ENCODE measurements around the gene OPN3. TPM values are rescaled to one million over a fixed set of nuclear protein-coding genes. Genes with fewer than 3 reads are reported as not detected.

OPN3 gene
- total and polyA plus RNA-seq, 4 donors: 11.3 to 19.1 (median 15.5) TPM

- peak; percentile 59 for DNase-seq (ENCODE audit: low spot score)
- no peaks in the 10 kb centered on the region for H3K9me3 ChIP-seq (ENCODE audit: control insufficient read depth in 4 of 4, low read length in 3 of 4)
- WGBS: under 1% methylated on average over 42 of the region's 42 CpGs
- H3K4me3 ChIP-seq (ENCODE audit: low read depth in 1 of 3, low read length in 3 of 3): peak overlapping the region; percentile 97 to 99 (median 98)
- peaks cover 4 to 27% (median 9%) of the 10 kb centered on the region in 4 donors for H3K4me1 ChIP-seq (ENCODE audit: control insufficient read depth in 4 of 4, insufficient read depth in 4 of 4, low read length in 3 of 4)
- peaks cover 0 to 4% (median 2%) of the 10 kb centered on the region in 4 donors for H3K36me3 ChIP-seq (ENCODE audit: control insufficient read depth in 4 of 4, insufficient read depth in 3 of 4, low read depth in 1 of 4, low read length in 3 of 4)
- H3K27ac ChIP-seq (ENCODE audit: low read depth in 1 of 2, low read length in 2 of 2): peak overlapping the region; percentile 88 to 89
- H3K27me3 ChIP-seq (ENCODE audit: control insufficient read depth in 4 of 4, insufficient read depth in 4 of 4, low read length in 3 of 4): no peaks in the 10 kb centered on the region
- no peak for TF ChIP-seq RAD21 (IDR thresholded peaks at IDR 0.05)
- TF ChIP-seq REST (IDR thresholded peaks at IDR 0.05): no peak
- no peak for TF ChIP-seq ATF3 (IDR thresholded peaks at IDR 0.05)
- peak overlapping the region; percentile 83 to 89 for H3K9ac ChIP-seq (ENCODE audit: low read depth in 1 of 2, low read length in 2 of 2)
Measured at GRCh38 chr1:241639623-241640148, 483 bp downstream of the OPN3 start.

- no peak for DNase-seq (ENCODE audit: low spot score)
- H3K27ac ChIP-seq (ENCODE audit: low read depth in 1 of 2, low read length in 2 of 2): peak overlapping the region; percentile 51 to 88
- WGBS: 14% methylated on average over 11 of the region's 11 CpGs
Measured at GRCh38 chr1:241638909-241639622, 1.1 kb downstream of the OPN3 start.

More at GRCh38 chr1:241638909-241639622, 1.1 kb downstream of the OPN3 start:
- peaks cover 4 to 27% (median 9%) of the 10 kb centered on the region in 4 donors for H3K4me1 ChIP-seq (ENCODE audit: control insufficient read depth in 4 of 4, insufficient read depth in 4 of 4, low read length in 3 of 4)
- no peaks in the 10 kb centered on the region for H3K9me3 ChIP-seq (ENCODE audit: control insufficient read depth in 4 of 4, low read length in 3 of 4)
- peaks cover 0 to 7% (median 2%) of the 10 kb centered on the region in 4 donors for H3K36me3 ChIP-seq (ENCODE audit: control insufficient read depth in 4 of 4, insufficient read depth in 3 of 4, low read depth in 1 of 4, low read length in 3 of 4)
- H3K4me3 ChIP-seq (ENCODE audit: low read depth in 1 of 3, low read length in 3 of 3): peak overlapping the region; percentile 64 to 99 (median 97)
- H3K9ac ChIP-seq (ENCODE audit: low read depth in 1 of 2, low read length in 2 of 2): peak overlapping the region in 1 of 2 donors; percentile 88
- H3K27me3 ChIP-seq (ENCODE audit: control insufficient read depth in 4 of 4, insufficient read depth in 4 of 4, low read length in 3 of 4): no peaks in the 10 kb centered on the region
- TF ChIP-seq, protein P1, sequence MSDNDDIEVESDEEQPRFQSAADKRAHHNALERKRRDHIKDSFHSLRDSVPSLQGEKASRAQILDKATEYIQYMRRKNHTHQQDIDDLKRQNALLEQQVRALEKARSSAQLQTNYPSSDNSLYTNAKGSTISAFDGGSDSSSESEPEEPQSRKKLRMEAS (IDR thresholded peaks at IDR 0.05): no peak
- TF ChIP-seq, protein P2, sequence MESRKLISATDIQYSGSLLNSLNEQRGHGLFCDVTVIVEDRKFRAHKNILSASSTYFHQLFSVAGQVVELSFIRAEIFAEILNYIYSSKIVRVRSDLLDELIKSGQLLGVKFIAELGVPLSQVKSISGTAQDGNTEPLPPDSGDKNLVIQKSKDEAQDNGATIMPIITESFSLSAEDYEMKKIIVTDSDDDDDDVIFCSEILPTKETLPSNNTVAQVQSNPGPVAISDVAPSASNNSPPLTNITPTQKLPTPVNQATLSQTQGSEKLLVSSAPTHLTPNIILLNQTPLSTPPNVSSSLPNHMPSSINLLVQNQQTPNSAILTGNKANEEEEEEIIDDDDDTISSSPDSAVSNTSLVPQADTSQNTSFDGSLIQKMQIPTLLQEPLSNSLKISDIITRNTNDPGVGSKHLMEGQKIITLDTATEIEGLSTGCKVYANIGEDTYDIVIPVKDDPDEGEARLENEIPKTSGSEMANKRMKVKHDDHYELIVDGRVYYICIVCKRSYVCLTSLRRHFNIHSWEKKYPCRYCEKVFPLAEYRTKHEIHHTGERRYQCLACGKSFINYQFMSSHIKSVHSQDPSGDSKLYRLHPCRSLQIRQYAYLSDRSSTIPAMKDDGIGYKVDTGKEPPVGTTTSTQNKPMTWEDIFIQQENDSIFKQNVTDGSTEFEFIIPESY (IDR thresholded peaks at IDR 0.05): no peak
- TF ChIP-seq EGR1 (IDR thresholded peaks at IDR 0.05; ENCODE audit: low read depth in 2 of 2) (no peak), REST (IDR thresholded peaks at IDR 0.05) (no peak), TAF1 (conservative IDR thresholded peaks at IDR 0.05) (no peak), CTCF (IDR thresholded peaks at IDR 0.05; ENCODE audit: low read depth, low read length, missing input control) (no peak), FOXA1 (IDR thresholded peaks at IDR 0.05) (no peak), YY1 (IDR thresholded peaks at IDR 0.05) (no peak), NR2F2 (IDR thresholded peaks at IDR 0.05) (no peak)
